GM19455 (cell line): Measurements from ENCODE around the gene NBPF12.
"Not testable (repeated sequence)": the region's sequence is repeated elsewhere in the genome, so short reads cannot be mapped to it uniquely, and the experiment has no call there.

ENCODE experiments used
- ATAC-seq: cut with Tn5 transposase; IDR thresholded peaks from one replicate; pipeline ENCODE4 v1.9.1; 2021; ENCODE audit not compliant: unreplicated experiment

NBPF12 gene

GRCh38 chr1:146970656-146971055 is 32.5 kb downstream of the NBPF12 start:
- ATAC-seq, result not testable (repeated sequence)

DNA sequence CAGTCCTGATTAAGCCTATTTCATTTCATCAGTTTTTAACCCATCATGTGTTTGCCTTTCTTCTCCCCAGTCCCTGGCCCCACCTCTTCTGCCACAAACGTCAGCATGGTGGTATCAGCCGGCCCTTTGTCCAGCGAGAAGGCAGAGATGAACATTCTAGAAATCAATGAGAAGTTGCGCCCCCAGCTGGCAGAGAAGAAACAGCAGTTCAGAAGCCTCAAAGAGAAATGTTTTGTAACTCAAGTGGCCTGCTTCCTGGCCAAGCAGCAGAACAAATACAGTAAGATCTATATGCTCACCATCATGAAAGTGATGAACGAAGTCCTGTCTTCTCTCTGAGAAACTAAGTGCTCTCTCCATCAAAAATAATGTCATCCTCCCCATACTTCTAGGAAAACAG is 34.6 kb downstream of the NBPF12 start:
- ATAC-seq, result not testable (repeated sequence)

GRCh38 chr1:146985855-146986254 is 47.7 kb downstream of the NBPF12 start:
- ATAC-seq, result not testable (repeated sequence)

- not testable (repeated sequence) for ATAC-seq
Observed at GRCh38 chr1:146986450-146986849, 48.3 kb downstream of the NBPF12 start.

DNA sequence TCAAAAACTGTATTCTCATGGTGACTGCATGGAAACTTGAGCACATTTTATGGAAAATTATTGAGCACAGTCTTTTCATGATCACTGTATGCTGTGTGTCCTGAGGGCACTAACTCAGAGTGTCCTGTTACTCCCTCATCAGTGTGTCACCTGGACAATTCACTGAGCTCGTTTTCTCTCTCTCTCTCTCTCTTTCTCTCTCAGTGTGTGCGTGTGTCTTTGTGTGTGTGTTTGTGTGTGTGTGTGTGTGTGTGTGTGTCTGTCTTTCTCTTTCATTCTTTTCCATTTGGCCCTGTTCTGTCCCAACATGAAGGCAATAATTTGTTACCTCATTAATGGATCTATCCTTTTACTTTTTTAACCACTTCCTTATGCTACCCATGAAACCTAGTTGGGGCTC is 49.4 kb downstream of the NBPF12 start:
- ATAC-seq, result not testable (repeated sequence)

GRCh38 chr1:146989455-146989854 is 51.3 kb downstream of the NBPF12 start:
- not testable (repeated sequence) for ATAC-seq

- ATAC-seq, result not testable (repeated sequence)
Observed at GRCh38 chr1:147008495-147008894, 70.4 kb downstream of the NBPF12 start.

DNA sequence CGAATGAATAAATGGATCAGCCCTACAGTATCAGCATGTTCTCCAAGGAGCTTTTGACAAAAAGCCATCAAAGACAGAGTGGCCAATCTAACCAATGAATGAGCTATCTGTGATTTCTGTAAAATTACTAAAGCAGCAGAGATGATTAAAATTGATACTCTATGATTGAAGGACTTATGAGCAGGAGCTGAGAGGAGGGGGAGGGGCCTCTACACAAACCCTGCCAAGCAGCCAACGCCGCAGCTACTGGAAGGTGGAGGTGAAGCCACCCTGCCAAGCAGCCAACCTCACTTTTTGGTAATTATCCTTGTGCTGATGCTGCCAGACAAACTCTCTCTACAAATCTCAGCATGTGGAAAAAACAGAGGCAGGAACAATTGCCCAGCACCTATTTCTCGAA is 88.9 kb downstream of the NBPF12 start:
- not testable (repeated sequence) for ATAC-seq

GRCh38 chr1:147030066-147030653 is 92.0 kb downstream of the NBPF12 start:
- not testable (repeated sequence) for ATAC-seq

GRCh38 chr1:147039916-147040315 is 101.8 kb downstream of the NBPF12 start:
- ATAC-seq, result no peak

DNA sequence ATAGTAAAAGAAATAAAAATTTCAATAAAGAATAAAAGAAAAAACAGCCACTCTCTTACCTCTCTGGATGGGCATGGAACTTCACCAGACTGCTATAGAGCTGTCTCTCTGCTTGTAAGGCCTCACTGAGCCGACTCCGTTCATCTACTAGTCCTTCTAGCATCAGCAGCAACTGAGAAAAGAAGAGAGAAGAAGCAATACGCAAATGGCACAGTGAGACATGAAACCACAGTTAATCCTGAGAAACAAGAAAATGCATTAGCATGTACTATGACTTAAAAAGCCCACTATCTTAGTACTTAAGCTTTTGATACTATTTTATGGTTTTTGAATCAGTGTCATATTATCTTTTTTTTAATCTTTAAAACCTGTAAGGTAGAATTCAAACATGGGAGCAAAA is 104.8 kb downstream of the NBPF12 start:
- ATAC-seq, result not testable (repeated sequence)

GRCh38 chr1:147044511-147044910 is 106.4 kb downstream of the NBPF12 start:
- not testable (repeated sequence) for ATAC-seq
